Aorta (tissue), 5 donors: ENCODE data around the gene FBXO10. TPM values are rescaled to one million over a fixed set of nuclear protein-coding genes. Genes with fewer than 3 reads are reported as not detected.
A peak's percentile ranks its signal among the peaks of the same experiment; 100 is the strongest.

ENCODE experiments used
- ATAC-seq: fragments of 200-7000 bp; cut with Tn5 transposase; one replicate; pipeline ENCODE4 v1.9.1; 2022; ENCODE audit warnings: moderate library complexity; ENCODE audit not compliant: low FRiP score
- DNase-seq, 2 donors: peaks; one replicate each; pipeline ENCODE4 v3.0.0-alpha.2; 2020
- H3K27ac ChIP-seq, 2 donors: one replicate each; pipeline ENCODE4 v1.5.1; 2013; ENCODE audit warnings: low read length in 2 of 2, mild to moderate bottlenecking in 2 of 2, moderate library complexity in 2 of 2, control low read depth in 1 of 2, inconsistent platforms in 1 of 2, low read depth in 1 of 2
- H3K27me3 ChIP-seq, 2 donors: one replicate each; pipeline ENCODE4 v1.6.1; 2013; ENCODE audit warnings: control low read depth in 1 of 2, low read length in 1 of 2, mild to moderate bottlenecking in 1 of 2, moderate library complexity in 1 of 2; ENCODE audit not compliant: insufficient read depth in 2 of 2, control insufficient read depth in 1 of 2
- H3K36me3 ChIP-seq, 2 donors: one replicate each; pipeline ENCODE4 v1.6.1; 2013; ENCODE audit warnings: control low read depth in 1 of 2, low read length in 1 of 2, mild to moderate bottlenecking in 1 of 2; ENCODE audit not compliant: insufficient read depth in 2 of 2, control insufficient read depth in 1 of 2
- H3K4me1 ChIP-seq, 2 donors: one replicate each; pipeline ENCODE4 v1.6.1; 2013; ENCODE audit warnings: low read length in 2 of 2, control low read depth in 1 of 2, mild to moderate bottlenecking in 1 of 2, moderate library complexity in 1 of 2; ENCODE audit not compliant: insufficient read depth in 2 of 2, control insufficient read depth in 1 of 2
- H3K4me3 ChIP-seq, 2 donors: one replicate each; pipeline ENCODE4 v1.5.1; 2013; ENCODE audit warnings: low read length in 2 of 2, control low read depth in 1 of 2, mild to moderate bottlenecking in 1 of 2
- H3K9me3 ChIP-seq: one replicate; pipeline ENCODE4 v1.6.1; 2013; ENCODE audit warnings: mild to moderate bottlenecking, low read length; ENCODE audit not compliant: control insufficient read depth
- WGBS, 2 donors: extraction: QIAGEN DNeasy Blood & Tissue Kit; methylation state at CpG; one replicate each; pipeline ENCODE4 v1.1.7; 2013; 5-methylcytosine and 5-hydroxymethylcytosine counted together
- intact Hi-C, 2 donors: fragments of 100-400 bp; cut with DNase I; formaldehyde crosslinking; loops; one replicate each; pipeline versions ENCODE4 v1.14.2 to v1.15.0; 2022
- polyA plus RNA-seq, 2 donors: library from polyadenylated mRNA; stranded (reverse); fragments of 200-250 nt; gene quantifications; one replicate each; pipeline ENCODE4 v1.2.3, GENCODE V29; 2013
- total RNA-seq, 2 donors: library from RNA; stranded (reverse); fragmentation: NEBNext Ultra II Directional; extraction: Animal tissue kit (Norgen Biotek cat#: 25700); gene quantifications; one replicate each; pipeline ENCODE4 v1.2.1, GENCODE V29; 2021
- donor health status: healthy with polysubstance abuse.
- donor health status: Bipolar disorder and iron deficiency.
- donor health status: DM: no; HTN: no; CAD: no.
- donor health status: DM: no; HTN: no; CAD: no.
- donor health status: DM: yes; HTN: yes; CAD: no.

The FBXO10 gene
- total and polyA plus RNA-seq, 4 donors, result 0.38 to 7.8 (median 6.8) TPM

GRCh38 chr9:37466037-37466709, 110.0 kb downstream of the FBXO10 start:
- intact Hi-C loops, result loop anchor here in 1 of 2 donors (5.0 kb wide), 1 partner anchor 111 kb away; the partner anchor contains the start of gene FBXO10
- H3K4me1 ChIP-seq, result peaks cover 0 to 9% of the 10 kb centered on the region in 2 donors
- peak overlapping the region; percentile 40 to 60 for H3K4me3 ChIP-seq
- no peaks in the 10 kb centered on the region for H3K36me3 ChIP-seq
- 0 to 1% methylated on average over 47 of the region's 47 CpGs for WGBS, 2 donors
- peak overlapping the region; percentile 23 to 87 for H3K27ac ChIP-seq
- H3K9me3 ChIP-seq, result no peaks in the 10 kb centered on the region
- ATAC-seq, result peak; percentile 53
- H3K27me3 ChIP-seq, result no peaks in the 10 kb centered on the region
- DNase-seq, result peak; percentile 78 to 90

GRCh38 chr9:37465249-37466036, 110.7 kb downstream of the FBXO10 start, which contains the start of gene ZBTB5:
TSS of gene ZBTB5 (minus strand) at chr9:37465450. CDS start at chr9:37442551, 22,899 bp downstream.
- Histone ChIP-seq H3K4me3 (peak within 1 kb of the TSS; percentile 55 to 69), H3K36me3 (no peaks in the 10 kb centered on the region), H3K27ac (peak within 1 kb of the TSS; percentile 39 to 96), H3K27me3 (no peaks in the 10 kb centered on the region), H3K9me3 (no peaks in the 10 kb centered on the region), H3K4me1 (peaks cover 0 to 11% of the 10 kb centered on the region in 2 donors)
- DNase-seq, result peak; percentile 99
- 0% methylated on average over 39 to 52 of the region's 52 CpGs for WGBS, 2 donors
- intact Hi-C loops, result loop anchor here in 1 of 2 donors (2.0 to 5.0 kb wide), 2 partner anchors 43 to 112 kb away; partner anchors contain the start of genes FBXO10 and GRHPR
- ATAC-seq, result peak; percentile 96

GRCh38 chr9:37464426-37465248, 111.5 kb downstream of the FBXO10 start:
- H3K27me3 ChIP-seq, result no peaks in the 10 kb centered on the region
- ATAC-seq (peak; percentile 75), DNase-seq (peak; percentile 85 to 92)
- peak overlapping the region; percentile 55 to 69 for H3K4me3 ChIP-seq
- WGBS, 2 donors, result 0% methylated on average over 42 to 47 of the region's 47 CpGs
- peaks cover 0 to 13% of the 10 kb centered on the region in 2 donors for H3K4me1 ChIP-seq
- intact Hi-C loops, result loop anchor here (2.0 to 5.0 kb wide), 3 partner anchors 42 to 113 kb away; partner anchors contain the start of genes GRHPR (in 2 of the 2) and FBXO10 (in 1 of the 2)
- H3K27ac ChIP-seq, result peak overlapping the region; percentile 39 to 96
- no peaks in the 10 kb centered on the region for H3K9me3 ChIP-seq
- H3K36me3 ChIP-seq, result no peaks in the 10 kb centered on the region

GRCh38 chr9:37464006-37464405, 112.2 kb downstream of the FBXO10 start:
- no peak for DNase-seq
- intact Hi-C loops, result loop anchor here (2.0 to 5.0 kb wide), 2 partner anchors 41 to 42 kb away; partner anchors contain the start of gene GRHPR (in 2 of the 2)
- Histone ChIP-seq H3K36me3 (no peaks in the 10 kb centered on the region), H3K9me3 (no peaks in the 10 kb centered on the region), H3K4me1 (peaks cover 0 to 13% of the 10 kb centered on the region in 2 donors), H3K27me3 (no peaks in the 10 kb centered on the region), H3K4me3 (peak overlapping the region in 1 of 2 donors; percentile 55), H3K27ac (no peak overlapping the region)
- ATAC-seq, result no peak
- WGBS, 2 donors, result 5 to 13% methylated on average over 3 of the region's 3 CpGs

Other genes starting within 250 kb of the FBXO10 start
- 10 to 100 TPM; 59.4 to 75.3 TPM for gene GRHPR, start 153.7 kb downstream of the FBXO10 start, total RNA-seq
- 10 to 100 TPM; 72.9 to 99.7 TPM for gene GRHPR, start 153.7 kb downstream of the FBXO10 start, polyA plus RNA-seq
- gene ZBTB5, start 110.9 kb downstream of the FBXO10 start, total RNA-seq, result 10 to 100 TPM; 10.7 to 11.4 TPM
- gene ZBTB5, start 110.9 kb downstream of the FBXO10 start, polyA plus RNA-seq, result 1 to 10 TPM; 2.4 to 8.0 TPM
- gene POLR1E, start 90.4 kb downstream of the FBXO10 start, total RNA-seq, result 10 to 100 TPM; 16.7 to 23.8 TPM
- gene POLR1E, start 90.4 kb downstream of the FBXO10 start, polyA plus RNA-seq, result 10 to 100 TPM; 15.1 to 25.7 TPM
- gene TOMM5, start 16.2 kb upstream of the FBXO10 start, total RNA-seq, result 10 to 100 TPM; 39.8 to 52.1 TPM
- gene TOMM5, start 16.2 kb upstream of the FBXO10 start, polyA plus RNA-seq, result 100 to 1,000 TPM in 1 of 2 donors, 10 to 100 TPM in 1; 75.2 to 171 TPM
- gene FRMPD1, start 74.6 kb upstream of the FBXO10 start, total RNA-seq, result under 1 TPM in 1 of 2 donors, not detected in 1; 0.06 TPM
- not detected for gene FRMPD1, start 74.6 kb upstream of the FBXO10 start, polyA plus RNA-seq
- 10 to 100 TPM in 1 of 2 donors, 1 to 10 TPM in 1; 8.1 to 17.4 TPM for gene TRMT10B, start 177.4 kb upstream of the FBXO10 start, total RNA-seq
- 1 to 10 TPM; 4.6 to 9.0 TPM for gene TRMT10B, start 177.4 kb upstream of the FBXO10 start, polyA plus RNA-seq
- gene EXOSC3, start 208.7 kb upstream of the FBXO10 start, total RNA-seq, result 10 to 100 TPM; 28.3 to 30.2 TPM
- 10 to 100 TPM; 17.9 to 19.8 TPM for gene EXOSC3, start 208.7 kb upstream of the FBXO10 start, polyA plus RNA-seq
- 10 to 100 TPM; 27.7 to 29.5 TPM for gene DCAF10, start 224.4 kb upstream of the FBXO10 start, total RNA-seq
- 1 to 10 TPM; 8.3 to 9.4 TPM for gene DCAF10, start 224.4 kb upstream of the FBXO10 start, polyA plus RNA-seq